Loucy (cell line): ENCODE data around the gene GPC3.

Experiments used
- H2AFZ ChIP-seq: fragments of 200-600 bp; sonication (generic); 2 replicates; pipeline ENCODE4 v1.6.0; 2016; ENCODE audit warnings: antibody characterized with exemption, mild to moderate bottlenecking, low read length, moderate library complexity
- H3F3A ChIP-seq: fragments of 200-600 bp; 2 replicates; pipeline ENCODE4 v1.6.0; 2016; ENCODE audit warnings: antibody characterized with exemption, low read depth, mild to moderate bottlenecking
- H3K27me3 ChIP-seq: fragments of 200-600 bp; sonication (generic); 2 replicates; pipeline ENCODE4 v1.6.1; 2014; ENCODE audit warnings: low read length, mild to moderate bottlenecking; ENCODE audit not compliant: insufficient read depth, poor library complexity, severe bottlenecking
- H3K36me3 ChIP-seq: fragments of 200-600 bp; sonication (generic); 2 replicates; pipeline ENCODE4 v1.6.1; 2016; ENCODE audit warnings: low read length; ENCODE audit not compliant: insufficient read depth
- H3K4me1 ChIP-seq: fragments of 200-600 bp; sonication (generic); 2 replicates; pipeline ENCODE4 v1.5.1; 2014; ENCODE audit warnings: low read length, mild to moderate bottlenecking; ENCODE audit not compliant: insufficient read depth, poor library complexity, severe bottlenecking
- H3K4me2 ChIP-seq: fragments of 200-600 bp; sonication (generic); 2 replicates; pipeline ENCODE4 v1.6.0; 2014; ENCODE audit warnings: antibody characterized with exemption, low read length, low read depth, mild to moderate bottlenecking; ENCODE audit not compliant: poor library complexity, severe bottlenecking
- H3K4me3 ChIP-seq: fragments of 200-600 bp; sonication (generic); 2 replicates; pipeline ENCODE4 v1.5.1; 2014; ENCODE audit warnings: low read length, mild to moderate bottlenecking, mixed read lengths; ENCODE audit not compliant: poor library complexity, severe bottlenecking
- H3K79me2 ChIP-seq: fragments of 200-600 bp; sonication (generic); 2 replicates; pipeline ENCODE4 v1.6.1; 2014; ENCODE audit warnings: low read length; ENCODE audit not compliant: insufficient read depth
- H3K9ac ChIP-seq: fragments of 200-600 bp; sonication (generic); 2 replicates; pipeline ENCODE4 v1.6.0; 2014; ENCODE audit warnings: mild to moderate bottlenecking, low read depth, low read length, moderate library complexity; ENCODE audit not compliant: poor library complexity, severe bottlenecking
- H3K9me2 ChIP-seq: fragments of 200-600 bp; sonication (generic); replicated peaks from 2 replicates; pipeline ENCODE4 v1.6.1; 2016; ENCODE audit warnings: low read depth, low read length, mixed read lengths
- H3K9me3 ChIP-seq: fragments of 200-600 bp; sonication (generic); 2 replicates; pipeline ENCODE4 v1.6.1; 2014; ENCODE audit warnings: mild to moderate bottlenecking, antibody characterized with exemption, low read length, low read depth; ENCODE audit not compliant: insufficient read depth
- H4K20me1 ChIP-seq: fragments of 200-600 bp; sonication (generic); 2 replicates; pipeline ENCODE4 v1.6.0; 2014; ENCODE audit warnings: antibody characterized with exemption, low read length, mild to moderate bottlenecking; ENCODE audit not compliant: insufficient read depth, poor library complexity, severe bottlenecking
- EZH2phosphoT487 ChIP-seq: fragments of 200-600 bp; IDR thresholded peaks from 2 replicates; pipeline ENCODE4 v1.6.1; 2018; ENCODE audit warnings: antibody characterized with exemption, mild to moderate bottlenecking, moderate library complexity, borderline replicate concordance
- TF ChIP-seq, protein P1 (sequence below): fragments of 200-600 bp; sonication (generic); conservative IDR thresholded peaks from 2 replicates; pipeline ENCODE4 v1.5.1; 2014; ENCODE audit warnings: mild to moderate bottlenecking, antibody characterized with exemption, low read length

The GPC3 gene

DNA sequence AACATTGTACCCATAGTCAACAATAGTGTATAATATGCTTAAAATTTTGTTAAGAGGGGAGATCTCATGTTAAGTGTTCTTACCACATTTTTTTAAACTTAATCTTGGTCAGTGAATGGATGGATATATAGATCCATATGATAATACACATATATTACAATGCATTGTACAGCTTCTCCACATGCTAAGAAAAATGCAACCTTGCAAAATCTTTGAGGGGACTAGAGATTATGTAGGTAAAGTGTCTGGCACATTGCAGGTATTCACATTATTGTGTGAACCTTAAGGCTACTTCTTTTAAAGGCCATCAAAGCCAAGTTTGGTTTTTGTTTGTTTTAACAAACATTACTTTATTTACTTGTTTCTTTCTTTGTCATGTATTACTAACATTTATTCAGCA lies 10.4 kb upstream of the GPC3 start:
- no peak overlapping the region for H2AFZ ChIP-seq
- TF ChIP-seq, protein P1, sequence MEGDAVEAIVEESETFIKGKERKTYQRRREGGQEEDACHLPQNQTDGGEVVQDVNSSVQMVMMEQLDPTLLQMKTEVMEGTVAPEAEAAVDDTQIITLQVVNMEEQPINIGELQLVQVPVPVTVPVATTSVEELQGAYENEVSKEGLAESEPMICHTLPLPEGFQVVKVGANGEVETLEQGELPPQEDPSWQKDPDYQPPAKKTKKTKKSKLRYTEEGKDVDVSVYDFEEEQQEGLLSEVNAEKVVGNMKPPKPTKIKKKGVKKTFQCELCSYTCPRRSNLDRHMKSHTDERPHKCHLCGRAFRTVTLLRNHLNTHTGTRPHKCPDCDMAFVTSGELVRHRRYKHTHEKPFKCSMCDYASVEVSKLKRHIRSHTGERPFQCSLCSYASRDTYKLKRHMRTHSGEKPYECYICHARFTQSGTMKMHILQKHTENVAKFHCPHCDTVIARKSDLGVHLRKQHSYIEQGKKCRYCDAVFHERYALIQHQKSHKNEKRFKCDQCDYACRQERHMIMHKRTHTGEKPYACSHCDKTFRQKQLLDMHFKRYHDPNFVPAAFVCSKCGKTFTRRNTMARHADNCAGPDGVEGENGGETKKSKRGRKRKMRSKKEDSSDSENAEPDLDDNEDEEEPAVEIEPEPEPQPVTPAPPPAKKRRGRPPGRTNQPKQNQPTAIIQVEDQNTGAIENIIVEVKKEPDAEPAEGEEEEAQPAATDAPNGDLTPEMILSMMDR = no peak
- TF ChIP-seq EZH2phosphoT487 = no peak
- no peaks in the 10 kb centered on the region for H3F3A ChIP-seq
- H3K9ac ChIP-seq = no peak overlapping the region
- H3K4me2 ChIP-seq = no peak overlapping the region
- H3K9me3 ChIP-seq = no peaks in the 10 kb centered on the region
- no peaks in the 10 kb centered on the region for H3K9me2 ChIP-seq
- no peaks in the 10 kb centered on the region for H3K79me2 ChIP-seq
- no peaks in the 10 kb centered on the region for H3K27me3 ChIP-seq
- H3K4me1 ChIP-seq = no peaks in the 10 kb centered on the region
- no peaks in the 10 kb centered on the region for H3K36me3 ChIP-seq
- no peak overlapping the region for H3K4me3 ChIP-seq
- H4K20me1 ChIP-seq = no peaks in the 10 kb centered on the region

DNA sequence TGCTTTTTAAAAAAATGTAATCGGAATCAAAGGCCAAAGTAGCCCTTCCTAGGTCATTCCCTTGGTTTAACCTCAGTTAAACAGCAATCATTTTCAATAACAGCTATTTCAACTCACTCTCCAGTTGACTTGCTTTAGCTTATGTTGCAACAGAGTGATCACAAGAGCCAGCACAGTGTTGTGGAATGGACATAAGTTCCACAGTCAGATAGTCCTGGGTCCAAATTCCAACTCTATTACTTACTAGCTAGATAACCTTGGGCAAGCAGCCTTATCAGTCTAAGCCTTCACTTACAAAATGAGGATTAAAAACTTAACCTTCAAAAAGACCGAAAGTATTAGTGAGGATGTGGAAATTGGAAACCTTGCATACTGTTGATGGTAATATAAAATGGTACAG lies 9.2 kb upstream of the GPC3 start:
- no peaks in the 10 kb centered on the region for H3K27me3 ChIP-seq
- TF ChIP-seq, protein P1 = no peak
- TF ChIP-seq EZH2phosphoT487 = no peak

DNA sequence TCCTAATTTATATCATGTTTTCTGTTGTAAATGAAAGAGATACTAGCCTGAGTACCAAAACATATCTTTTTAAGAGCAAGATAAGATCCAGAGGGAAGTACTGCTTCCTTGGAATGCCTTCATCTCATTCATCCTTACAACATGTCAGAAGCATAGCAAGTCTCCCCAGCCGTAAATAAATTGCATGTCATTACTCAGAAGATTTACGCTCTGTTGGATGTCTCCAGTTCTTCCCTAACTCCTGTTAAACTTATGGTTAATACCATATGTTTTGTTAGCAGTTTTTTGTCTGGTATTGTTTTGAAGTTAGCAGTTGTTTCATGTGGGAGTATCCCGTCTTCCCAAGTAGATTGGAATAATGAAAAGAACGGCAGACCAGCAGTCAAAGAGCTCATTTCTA lies 7.5 kb upstream of the GPC3 start:
- Histone ChIP-seq H3K9ac (no peak overlapping the region), H2AFZ (no peak overlapping the region), H3K9me3 (no peaks in the 10 kb centered on the region), H4K20me1 (no peaks in the 10 kb centered on the region), H3K36me3 (no peaks in the 10 kb centered on the region), H3K79me2 (no peaks in the 10 kb centered on the region), H3K4me1 (no peaks in the 10 kb centered on the region), H3K4me2 (no peak overlapping the region), H3K4me3 (no peak overlapping the region), H3F3A (no peaks in the 10 kb centered on the region), H3K9me2 (no peaks in the 10 kb centered on the region), H3K27me3 (no peaks in the 10 kb centered on the region)
- TF ChIP-seq, protein P1 = no peak
- TF ChIP-seq EZH2phosphoT487 = no peak

More for the DNA sequence above, 9.2 kb upstream of the GPC3 start:
- Histone ChIP-seq H3F3A (no peaks in the 10 kb centered on the region), H4K20me1 (no peaks in the 10 kb centered on the region), H3K4me3 (no peak overlapping the region), H2AFZ (no peak overlapping the region), H3K79me2 (no peaks in the 10 kb centered on the region), H3K36me3 (no peaks in the 10 kb centered on the region), H3K4me2 (no peak overlapping the region), H3K9me3 (no peaks in the 10 kb centered on the region), H3K4me1 (no peaks in the 10 kb centered on the region), H3K9ac (no peak overlapping the region), H3K9me2 (no peaks in the 10 kb centered on the region)
